ENCODE measurements around the gene RIPPLY2. TPM values are rescaled to one million over a fixed set of nuclear protein-coding genes. Genes with fewer than 3 reads are reported as not detected.

RIPPLY2 gene
- total and polyA plus RNA-seq, 7 donors = 0.41 TPM; not detected in 6

- no peak overlapping the region for H3K4me3 ChIP-seq
- no peak for DNase-seq
- H3K27me3 ChIP-seq = no peaks in the 10 kb centered on the region
- no peak overlapping the region for H3K27ac ChIP-seq
- peaks cover 0 to 6% (median 0%) of the 10 kb centered on the region in 4 donors for H3K9me3 ChIP-seq
- TF ChIP-seq EP300 (IDR thresholded peaks at IDR 0.05) = no peak
- no peak for TF ChIP-seq POLR2A (IDR thresholded peaks at IDR 0.05)
- TF ChIP-seq CTCF (IDR thresholded peaks at IDR 0.05) = no peak
- TF ChIP-seq POLR2AphosphoS5 (IDR thresholded peaks at IDR 0.05) = no peak
- intact Hi-C loops (cut with DNase I) = no loop called here
- peaks cover 0 to 4% (median 0%) of the 10 kb centered on the region in 4 donors for H3K4me1 ChIP-seq
- H3K36me3 ChIP-seq = peaks cover 0 to 18% (median 0%) of the 10 kb centered on the region in 4 donors
- whole genome bisulfite sequencing, 2 donors = 94 to 95% methylated on average over 4 of the region's 4 CpGs
Observed at GRCh38 chr6:83870649-83871048, 17.5 kb downstream of the RIPPLY2 start.

DNA sequence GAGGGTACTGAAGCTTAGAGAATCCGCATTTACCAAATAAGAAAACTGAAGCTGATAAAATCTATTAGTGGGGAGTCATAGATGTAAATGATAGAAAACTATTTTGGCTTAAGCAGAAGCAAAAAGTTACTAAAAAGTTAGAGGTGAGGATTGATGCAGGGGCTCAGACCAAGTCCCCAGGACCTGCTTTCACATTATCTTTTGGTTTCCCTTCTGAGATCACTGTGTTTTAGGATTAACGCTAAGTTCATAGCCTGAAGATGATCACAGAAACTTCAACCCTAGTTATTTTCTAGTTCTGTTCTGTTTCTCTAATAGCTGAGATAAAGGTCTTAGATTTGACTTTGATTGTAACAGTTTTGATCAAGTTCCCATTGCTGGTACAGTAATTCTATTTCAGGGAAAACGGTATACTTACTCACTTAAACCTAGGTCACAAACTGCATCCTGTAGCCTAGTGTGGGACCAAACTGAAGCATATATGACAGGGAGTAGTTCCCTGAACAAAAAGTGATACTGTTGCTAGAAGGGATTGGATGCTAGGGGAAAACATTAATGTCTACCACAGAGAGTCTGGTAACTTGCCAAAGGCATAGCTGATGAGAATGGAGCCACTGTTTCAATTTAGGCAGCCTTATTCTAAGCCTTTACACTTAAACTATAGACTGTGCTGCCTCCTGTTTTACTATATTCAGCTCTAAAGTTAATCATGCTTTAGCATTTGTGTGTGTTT, 19.4 kb downstream of the RIPPLY2 start:
- H3K4me3 ChIP-seq = no peak overlapping the region
- H3K36me3 ChIP-seq = peaks cover 0 to 5% (median 0%) of the 10 kb centered on the region in 4 donors
- no peak overlapping the region for H3K27ac ChIP-seq
- H3K9me3 ChIP-seq = peaks cover 0 to 2% (median 0%) of the 10 kb centered on the region in 4 donors
- no peak for DNase-seq
- no peaks in the 10 kb centered on the region for H3K27me3 ChIP-seq
- TF ChIP-seq POLR2A (IDR thresholded peaks at IDR 0.05) = no peak
- TF ChIP-seq CTCF (IDR thresholded peaks at IDR 0.05) = no peak
- no peak for TF ChIP-seq POLR2AphosphoS5 (IDR thresholded peaks at IDR 0.05)
- TF ChIP-seq EP300 (IDR thresholded peaks at IDR 0.05) = no peak
- WGBS, 2 donors = 91 to 93% methylated on average over 3 of the region's 3 CpGs
- intact Hi-C loops (cut with DNase I) = no loop called here
- no peaks in the 10 kb centered on the region for H3K4me1 ChIP-seq

DNA sequence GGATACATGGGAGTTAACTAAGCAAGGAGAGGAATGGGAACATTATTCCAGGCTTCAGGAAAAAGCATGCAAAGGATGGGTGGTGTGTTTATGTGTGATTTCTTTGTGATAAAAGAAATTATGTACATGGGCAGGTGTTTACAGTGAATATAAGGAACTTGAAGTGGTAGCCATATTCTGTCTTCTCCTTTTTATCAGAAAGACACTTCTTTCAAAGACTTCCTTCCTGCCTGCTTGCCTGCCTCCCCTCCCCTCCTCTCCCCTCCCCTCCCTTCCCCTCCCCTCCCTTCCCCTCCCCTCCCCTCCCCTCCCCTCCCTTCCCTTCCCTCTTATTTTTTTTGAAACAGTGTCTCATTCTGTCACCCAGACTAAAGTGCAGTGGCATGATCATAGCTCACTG, 20.7 kb downstream of the RIPPLY2 start:
- TF ChIP-seq EP300 (IDR thresholded peaks at IDR 0.05) (no peak), POLR2AphosphoS5 (IDR thresholded peaks at IDR 0.05) (no peak), CTCF (IDR thresholded peaks at IDR 0.05) (no peak), POLR2A (IDR thresholded peaks at IDR 0.05) (no peak)
- Histone ChIP-seq H3K36me3 (no peaks in the 10 kb centered on the region), H3K27me3 (no peaks in the 10 kb centered on the region), H3K4me1 (no peaks in the 10 kb centered on the region), H3K27ac (no peak overlapping the region), H3K4me3 (no peak overlapping the region), H3K9me3 (no peaks in the 10 kb centered on the region)
- intact Hi-C loops (cut with DNase I) = no loop called here
- DNase-seq = no peak

DNA sequence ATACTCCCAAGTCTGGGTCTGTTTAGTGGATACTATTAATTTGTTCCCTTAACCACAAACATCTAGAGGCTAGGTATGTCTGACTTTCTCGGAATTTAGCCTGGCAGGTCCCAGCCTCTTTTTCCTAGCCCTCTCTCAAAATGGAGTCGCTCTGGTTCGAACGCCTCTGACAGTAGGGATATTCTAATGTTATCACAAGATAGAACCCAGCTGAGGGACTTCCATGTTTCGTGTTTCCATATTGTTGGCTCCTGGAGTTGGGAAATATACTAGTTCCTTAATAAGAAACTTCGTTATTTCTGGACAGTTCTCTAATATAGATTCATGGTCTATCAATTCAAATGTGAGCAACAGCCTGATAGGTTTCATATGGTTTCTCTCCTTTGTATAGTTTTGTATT, 22.7 kb downstream of the RIPPLY2 start:
- no peak for DNase-seq
- intact Hi-C loops (cut with DNase I) = no loop called here
- no peaks in the 10 kb centered on the region for H3K9me3 ChIP-seq
- no peak overlapping the region for H3K27ac ChIP-seq
- TF ChIP-seq POLR2AphosphoS5 (IDR thresholded peaks at IDR 0.05) (no peak), POLR2A (IDR thresholded peaks at IDR 0.05) (no peak), EP300 (IDR thresholded peaks at IDR 0.05) (no peak), CTCF (IDR thresholded peaks at IDR 0.05) (no peak)
- no peaks in the 10 kb centered on the region for H3K36me3 ChIP-seq
- WGBS, 2 donors = 95 to 97% methylated on average over 6 of the region's 6 CpGs
- peaks cover 0 to 4% (median under 1%) of the 10 kb centered on the region in 4 donors for H3K4me1 ChIP-seq
- no peaks in the 10 kb centered on the region for H3K27me3 ChIP-seq
- no peak overlapping the region for H3K4me3 ChIP-seq
